IMR-90 (cell line): ENCODE measurements around the gene IFT20. TPM values are rescaled to one million over a fixed set of nuclear protein-coding genes. Genes with fewer than 3 reads are reported as not detected.
A peak's percentile ranks its signal among the peaks of the same experiment; 100 is the strongest.

ENCODE experiments used
- ATAC-seq: fragments of 200-7000 bp; cut with Tn5 transposase; 2 replicates; pipeline ENCODE4 v1.9.1; 2020; ENCODE audit warnings: low read depth, mild to moderate bottlenecking, moderate library complexity
- BruUV-seq: library from RNA; stranded (reverse); fragments of 400-500 nt; replicated peaks from 2 replicates; lab custom pipeline; 2021; lab: Mats Ljungman, UMichigan
- CTCF ChIA-PET: fragments of 300-600 bp; formaldehyde crosslinking; extraction: SDS; loops from one replicate; lab custom pipeline; 2021; ENCODE audit warnings: antibody characterized with exemption; lab: Yijun Ruan, JAX
- POLR2A ChIA-PET: fragments of 300-600 bp; sonication (Branson Sonifier 250); formaldehyde crosslinking; loops from one replicate; lab custom pipeline; 2022; ENCODE audit warnings: antibody characterized with exemption; ENCODE audit not compliant: unreplicated experiment; lab: Charles Lee
- DNase-seq: peaks from one replicate; pipeline ENCODE4 v3.0.0; 2013
- H2AFZ ChIP-seq: replicated peaks from 2 replicates; pipeline ENCODE3; 2013; ENCODE audit warnings: low read length, mild to moderate bottlenecking; ENCODE audit not compliant: poor library complexity
- H2AK5ac ChIP-seq: 2 replicates; pipeline ENCODE4 v1.6.1; 2013; ENCODE audit warnings: low read depth, low read length, inconsistent platforms
- H2AK9ac ChIP-seq: replicated peaks from 2 replicates; pipeline ENCODE3; 2013; ENCODE audit warnings: mild to moderate bottlenecking, low read depth, low read length, moderate library complexity; ENCODE audit not compliant: poor library complexity
- H2BK120ac ChIP-seq: 2 replicates; pipeline ENCODE4 v1.6.1; 2013; ENCODE audit warnings: low read depth, low read length, inconsistent platforms
- H2BK15ac ChIP-seq: 3 replicates; pipeline ENCODE4 v1.6.1; 2013; ENCODE audit warnings: low read depth, low read length, inconsistent platforms
- H2BK20ac ChIP-seq: 2 replicates; pipeline ENCODE4 v1.6.1; 2013; ENCODE audit warnings: low read depth, mild to moderate bottlenecking, inconsistent platforms, low read length, moderate library complexity
- H2BK5ac ChIP-seq: 2 replicates; pipeline ENCODE4 v1.6.1; 2013; ENCODE audit warnings: mild to moderate bottlenecking, low read depth, low read length, inconsistent platforms; ENCODE audit not compliant: poor library complexity, severe bottlenecking
- H3K14ac ChIP-seq: replicated peaks from 2 replicates; pipeline ENCODE4 v1.6.1; 2013; ENCODE audit warnings: low read depth, low read length, inconsistent platforms
- H3K18ac ChIP-seq: 2 replicates; pipeline ENCODE4 v1.6.1; 2013; ENCODE audit warnings: low read depth, low read length, control low read depth
- H3K23ac ChIP-seq: 2 replicates; pipeline ENCODE4 v1.6.1; 2013; ENCODE audit warnings: low read depth, low read length, inconsistent platforms
- H3K27ac ChIP-seq: 2 replicates; pipeline ENCODE4 v1.5.1; 2013; ENCODE audit warnings: mild to moderate bottlenecking, control low read depth, low read length; ENCODE audit not compliant: insufficient read depth
- H3K27me3 ChIP-seq: 2 replicates; pipeline ENCODE4 v1.6.1; 2013; ENCODE audit warnings: low read length; ENCODE audit not compliant: control insufficient read depth, insufficient read depth
- H3K36me3 ChIP-seq: 2 replicates; pipeline ENCODE4 v1.6.1; 2013; ENCODE audit warnings: low read length, mixed read lengths; ENCODE audit not compliant: control insufficient read depth, insufficient read depth
- H3K4ac ChIP-seq: 2 replicates; pipeline ENCODE4 v1.6.1; 2013; ENCODE audit warnings: low read depth, low read length, inconsistent platforms
- H3K4me1 ChIP-seq: 2 replicates; pipeline ENCODE4 v1.6.1; 2013; ENCODE audit warnings: low read length, mixed read lengths; ENCODE audit not compliant: control insufficient read depth, insufficient read depth
- H3K4me2 ChIP-seq: 2 replicates; pipeline ENCODE4 v1.6.1; 2013; ENCODE audit warnings: low read depth, mild to moderate bottlenecking, control low read depth, low read length, moderate library complexity
- H3K4me3 ChIP-seq: 2 replicates; pipeline ENCODE4 v1.5.1; 2013; ENCODE audit warnings: low read depth, mild to moderate bottlenecking, control low read depth, low read length, moderate library complexity; ENCODE audit not compliant: insufficient read depth
- H3K56ac ChIP-seq: 2 replicates; pipeline ENCODE4 v1.6.1; 2013; ENCODE audit warnings: low read length, inconsistent platforms; ENCODE audit not compliant: insufficient read depth; ENCODE audit errors: extremely low read depth
- H3K79me1 ChIP-seq, 2 experiments: 2 replicates each; pipeline ENCODE4 v1.6.1; 2013; ENCODE audit warnings: low read length in 2 of 2, inconsistent platforms in 1 of 2, low read depth in 1 of 2
- H3K9ac ChIP-seq: 2 replicates; pipeline ENCODE4 v1.6.1; 2013; ENCODE audit warnings: low read depth, low read length, control low read depth
- H3K9me1 ChIP-seq: 2 replicates; pipeline ENCODE4 v1.6.1; 2013; ENCODE audit warnings: low read length, inconsistent platforms; ENCODE audit not compliant: insufficient read depth
- H3K9me3 ChIP-seq: 2 replicates; pipeline ENCODE4 v1.6.1; 2013; ENCODE audit warnings: low read length; ENCODE audit not compliant: control insufficient read depth, insufficient read depth
- H4K20me1 ChIP-seq: 2 replicates; pipeline ENCODE4 v1.6.1; 2013; ENCODE audit warnings: low read length, inconsistent platforms; ENCODE audit not compliant: insufficient read depth
- H4K5ac ChIP-seq: 2 replicates; pipeline ENCODE4 v1.6.1; 2013; ENCODE audit warnings: mild to moderate bottlenecking, low read depth, low read length, control low read depth
- H4K8ac ChIP-seq, 2 experiments: 2 replicates each; pipeline ENCODE4 v1.6.1; 2013; ENCODE audit warnings: low read depth in 2 of 2, low read length in 2 of 2, control low read depth in 1 of 2, inconsistent platforms in 1 of 2
- H4K91ac ChIP-seq: 2 replicates; pipeline ENCODE4 v1.6.1; 2013; ENCODE audit warnings: low read depth, low read length, inconsistent platforms; ENCODE audit not compliant: insufficient read depth
- BHLHE40 ChIP-seq: fragments of 150-350 bp; IDR thresholded peaks from 2 replicates; pipeline ENCODE4 v1.6.1; 2016; ENCODE audit warnings: mild to moderate bottlenecking, low read depth, low read length
- CHD1 ChIP-seq: IDR thresholded peaks from 2 replicates; pipeline ENCODE4 v1.6.1; 2012; ENCODE audit warnings: low read depth, low read length, improper control_type of control experiment
- FOS ChIP-seq: fragments of 150-350 bp; IDR thresholded peaks from 2 replicates; pipeline ENCODE4 v1.6.1; 2016; ENCODE audit warnings: low read depth, low read length
- MAZ ChIP-seq: IDR thresholded peaks from 2 replicates; pipeline ENCODE4 v1.6.1; 2012; ENCODE audit warnings: low read depth, mild to moderate bottlenecking, low read length, improper control_type of control experiment, moderate library complexity, borderline replicate concordance
- MXI1 ChIP-seq: IDR thresholded peaks from 2 replicates; pipeline ENCODE4 v1.6.1; 2012; ENCODE audit warnings: low read depth, mild to moderate bottlenecking, low read length, moderate library complexity, borderline replicate concordance
- NFE2L2 ChIP-seq: fragments of 150-350 bp; IDR thresholded peaks from 2 replicates; pipeline ENCODE4 v1.6.1; 2016; ENCODE audit warnings: low read depth, mild to moderate bottlenecking, low read length
- POLR2A ChIP-seq: IDR thresholded peaks from 2 replicates; pipeline ENCODE4 v1.6.1; 2012; ENCODE audit warnings: mild to moderate bottlenecking, low read depth, low read length
- RAD21 ChIP-seq: IDR thresholded peaks from 2 replicates; pipeline ENCODE4 v1.6.1; 2012; ENCODE audit warnings: low read length, improper control_type of control experiment
- RCOR1 ChIP-seq: IDR thresholded peaks from 2 replicates; pipeline ENCODE4 v1.6.1; 2012; ENCODE audit warnings: mild to moderate bottlenecking, low read length, improper control_type of control experiment; ENCODE audit not compliant: insufficient replicate concordance
- RFX5 ChIP-seq: IDR thresholded peaks from 2 replicates; pipeline ENCODE4 v1.8.0; 2012; ENCODE audit warnings: low read depth, mild to moderate bottlenecking, low read length, moderate library complexity
- SMC3 ChIP-seq: fragments of 150-350 bp; IDR thresholded peaks from 2 replicates; pipeline ENCODE4 v1.6.1; 2016; ENCODE audit warnings: low read depth, mild to moderate bottlenecking, antibody characterized with exemption, low read length, moderate library complexity
- WGBS, 2 experiments: methylation state at CpG; one replicate each; pipeline versions ENCODE4 v1.1.5 to v1.1.7; 2013; ENCODE audit warnings: missing lambda C conversion rate in 2 of 2; ENCODE audit not compliant: insufficient read length in 1 of 2; ENCODE audit errors: extremely low coverage in 2 of 2; 5-methylcytosine and 5-hydroxymethylcytosine counted together
- dilution Hi-C: fragments of 300-500 bp; cut with HindIII; formaldehyde crosslinking; loops from one replicate; pipeline ENCODE4 v1.14.3; 2018; ENCODE audit warnings: low sequenced_read_pairs; ENCODE audit not compliant: unreplicated experiment
- in situ Hi-C: fragments of 300-500 bp; cut with MboI; formaldehyde crosslinking; loops from 3 replicates; pipeline ENCODE4 v1.14.3; 2019; ENCODE audit warnings: low sequenced_read_pairs, inconsistent platforms, mixed read lengths
- intact Hi-C: fragments of 100-400 bp; cut with micrococcal nuclease; formaldehyde crosslinking; loops from 2 replicates; pipeline ENCODE4 v1.10.0; 2022
- polyA plus RNA-seq, 3 experiments: library from polyadenylated mRNA; depleted of rRNA; stranded (reverse); fragments of >200 nt; gene quantifications; 2 replicates each; pipeline ENCODE4 v1.2.3, GENCODE V29; 2012; ENCODE audit warnings: low replicate concordance in 1 of 3
- total RNA-seq: library from RNA; depleted of rRNA; stranded (reverse); fragments of >200 nt; gene quantifications from 2 replicates; pipeline ENCODE4 v1.2.3, GENCODE V29; 2012
- TF ChIP-seq, protein P1 (sequence below): conservative IDR thresholded peaks from 2 replicates; pipeline ENCODE4 v1.5.1; 2012; ENCODE audit warnings: mild to moderate bottlenecking, low read depth, low read length, improper control_type of control experiment
- TF ChIP-seq, protein P2 (sequence below): fragments of 150-350 bp; IDR thresholded peaks from 2 replicates; pipeline ENCODE4 v1.6.1; 2016; ENCODE audit warnings: low read depth, mild to moderate bottlenecking, low read length, moderate library complexity, borderline replicate concordance

The IFT20 gene
- total and polyA plus RNA-seq, 2 of the 4 experiments (the other 2 are of a cell fraction) = 25.5 to 46.3 TPM

- TF ChIP-seq BHLHE40 = 0 out of 2 replicates have a peak, but pooled peaks have one; percentile 30
- TF ChIP-seq RAD21 = 0 out of 2 replicates have a peak, but pooled peaks have one; percentile 27
- TF ChIP-seq RFX5 = no peak
Measured at GRCh38 chr17:28357061-28357900, 22.0 kb upstream of the IFT20 start, which contains the start of gene POLDIP2 (continued).

GRCh38 chr17:28350271-28350670 lies 15.0 kb upstream of the IFT20 start:
- in situ Hi-C loops = no loop called here
- no peaks in the 10 kb centered on the region for H3K27me3 ChIP-seq
- H2BK20ac ChIP-seq = no peak overlapping the region
- H3K27ac ChIP-seq = no peak overlapping the region
- WGBS, 2 experiments = no CpG with 5 or more reads among the region's 7 CpGs
- CTCF ChIA-PET = no interaction called here
- no peak overlapping the region for H2BK120ac ChIP-seq
- no peak overlapping the region for H4K5ac ChIP-seq
- H3K4me3 ChIP-seq = no peak overlapping the region
- no peak overlapping the region for H2BK5ac ChIP-seq
- intact Hi-C loops = no loop called here
- no peak overlapping the region for H3K4me2 ChIP-seq
- H3K79me1 ChIP-seq = peaks cover 24 to 56% of the 10 kb centered on the region in 2 experiments
- dilution Hi-C loops = no loop called here
- H3K14ac ChIP-seq = no peak overlapping the region
- POLR2A ChIA-PET = no interaction called here
- H3K9me3 ChIP-seq = no peaks in the 10 kb centered on the region
- no peak overlapping the region for H3K23ac ChIP-seq
- no peak overlapping the region for H3K4ac ChIP-seq
- H2BK15ac ChIP-seq = no peak overlapping the region
- H3K4me1 ChIP-seq = peaks cover 16% of the 10 kb centered on the region
- H3K9me1 ChIP-seq = peaks cover 11% of the 10 kb centered on the region; the same call in 1 of the 2 replicates
- no peak overlapping the region for H4K91ac ChIP-seq
- H4K20me1 ChIP-seq = peaks cover 13% of the 10 kb centered on the region
- H2AK9ac ChIP-seq = no peak overlapping the region
- ATAC-seq (no peak), DNase-seq (no peak)
- BruUV-seq = no TSS peak
- H4K8ac ChIP-seq = no peak overlapping the region
- no peak overlapping the region for H3K56ac ChIP-seq
- no peak overlapping the region for H2AK5ac ChIP-seq
- H2AFZ ChIP-seq = no peak overlapping the region
- no peak overlapping the region for H3K9ac ChIP-seq
- H3K36me3 ChIP-seq = peaks cover 68% of the 10 kb centered on the region
- no peak overlapping the region for H3K18ac ChIP-seq
- no peak for TF ChIP-seq SMC3
- TF ChIP-seq NFE2L2 = no peak
- no peak for TF ChIP-seq RCOR1
- TF ChIP-seq MAZ = no peak
- no peak for TF ChIP-seq MXI1
- TF ChIP-seq, protein P1, sequence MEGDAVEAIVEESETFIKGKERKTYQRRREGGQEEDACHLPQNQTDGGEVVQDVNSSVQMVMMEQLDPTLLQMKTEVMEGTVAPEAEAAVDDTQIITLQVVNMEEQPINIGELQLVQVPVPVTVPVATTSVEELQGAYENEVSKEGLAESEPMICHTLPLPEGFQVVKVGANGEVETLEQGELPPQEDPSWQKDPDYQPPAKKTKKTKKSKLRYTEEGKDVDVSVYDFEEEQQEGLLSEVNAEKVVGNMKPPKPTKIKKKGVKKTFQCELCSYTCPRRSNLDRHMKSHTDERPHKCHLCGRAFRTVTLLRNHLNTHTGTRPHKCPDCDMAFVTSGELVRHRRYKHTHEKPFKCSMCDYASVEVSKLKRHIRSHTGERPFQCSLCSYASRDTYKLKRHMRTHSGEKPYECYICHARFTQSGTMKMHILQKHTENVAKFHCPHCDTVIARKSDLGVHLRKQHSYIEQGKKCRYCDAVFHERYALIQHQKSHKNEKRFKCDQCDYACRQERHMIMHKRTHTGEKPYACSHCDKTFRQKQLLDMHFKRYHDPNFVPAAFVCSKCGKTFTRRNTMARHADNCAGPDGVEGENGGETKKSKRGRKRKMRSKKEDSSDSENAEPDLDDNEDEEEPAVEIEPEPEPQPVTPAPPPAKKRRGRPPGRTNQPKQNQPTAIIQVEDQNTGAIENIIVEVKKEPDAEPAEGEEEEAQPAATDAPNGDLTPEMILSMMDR = no peak
- no peak for TF ChIP-seq BHLHE40
- TF ChIP-seq POLR2A = no peak
- TF ChIP-seq, protein P2, sequence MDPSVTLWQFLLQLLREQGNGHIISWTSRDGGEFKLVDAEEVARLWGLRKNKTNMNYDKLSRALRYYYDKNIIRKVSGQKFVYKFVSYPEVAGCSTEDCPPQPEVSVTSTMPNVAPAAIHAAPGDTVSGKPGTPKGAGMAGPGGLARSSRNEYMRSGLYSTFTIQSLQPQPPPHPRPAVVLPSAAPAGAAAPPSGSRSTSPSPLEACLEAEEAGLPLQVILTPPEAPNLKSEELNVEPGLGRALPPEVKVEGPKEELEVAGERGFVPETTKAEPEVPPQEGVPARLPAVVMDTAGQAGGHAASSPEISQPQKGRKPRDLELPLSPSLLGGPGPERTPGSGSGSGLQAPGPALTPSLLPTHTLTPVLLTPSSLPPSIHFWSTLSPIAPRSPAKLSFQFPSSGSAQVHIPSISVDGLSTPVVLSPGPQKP = no peak
- TF ChIP-seq FOS = no peak
- TF ChIP-seq CHD1 = no peak
